HG02870 (cell line): ENCODE measurements around the gene TNS4.

Experiments used
- ATAC-seq: cut with Tn5 transposase; IDR thresholded peaks from one replicate; pipeline ENCODE4 v1.9.1; 2021; ENCODE audit warnings: mild to moderate bottlenecking, moderate library complexity; ENCODE audit not compliant: unreplicated experiment

TNS4 gene

DNA sequence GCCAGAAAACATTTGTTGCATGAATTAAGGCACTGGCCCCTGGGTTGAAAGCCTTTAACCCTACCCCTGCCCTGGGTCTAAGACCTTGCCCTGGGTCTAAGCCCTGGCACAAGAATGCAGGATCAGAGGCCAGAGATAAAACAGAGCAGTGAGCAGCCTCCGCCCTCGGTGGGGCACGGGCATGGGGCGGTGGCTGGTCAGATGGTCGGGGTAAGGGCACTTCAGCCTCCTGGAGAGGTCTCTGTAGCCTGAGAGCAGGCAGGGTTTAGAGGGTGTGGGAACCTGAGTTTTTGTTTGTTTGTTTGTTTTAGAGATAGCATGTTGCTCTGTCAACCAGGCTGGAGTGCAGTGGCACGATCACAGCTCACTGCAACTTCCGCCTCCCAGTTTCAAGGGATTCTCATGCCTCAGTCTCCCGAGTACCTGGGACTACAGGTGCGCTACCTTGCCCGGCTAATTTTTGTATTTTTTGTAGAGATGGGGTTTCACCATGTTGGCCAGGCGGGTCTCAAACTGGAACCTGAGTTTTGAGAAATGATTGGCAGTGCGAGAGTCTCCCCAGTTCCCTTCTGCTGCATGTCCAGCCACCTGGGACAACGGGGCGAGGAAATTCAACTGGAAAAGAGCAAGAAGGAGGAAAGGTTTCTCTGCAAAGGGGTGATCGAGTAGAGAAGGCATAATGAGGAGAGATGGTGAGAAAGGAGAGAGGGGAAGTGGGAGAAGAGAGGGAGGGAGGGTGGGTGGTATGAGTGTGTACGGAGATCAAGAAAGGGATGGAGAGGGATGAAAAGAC is 27.7 kb downstream of the TNS4 start:
- ATAC-seq = no peak

DNA sequence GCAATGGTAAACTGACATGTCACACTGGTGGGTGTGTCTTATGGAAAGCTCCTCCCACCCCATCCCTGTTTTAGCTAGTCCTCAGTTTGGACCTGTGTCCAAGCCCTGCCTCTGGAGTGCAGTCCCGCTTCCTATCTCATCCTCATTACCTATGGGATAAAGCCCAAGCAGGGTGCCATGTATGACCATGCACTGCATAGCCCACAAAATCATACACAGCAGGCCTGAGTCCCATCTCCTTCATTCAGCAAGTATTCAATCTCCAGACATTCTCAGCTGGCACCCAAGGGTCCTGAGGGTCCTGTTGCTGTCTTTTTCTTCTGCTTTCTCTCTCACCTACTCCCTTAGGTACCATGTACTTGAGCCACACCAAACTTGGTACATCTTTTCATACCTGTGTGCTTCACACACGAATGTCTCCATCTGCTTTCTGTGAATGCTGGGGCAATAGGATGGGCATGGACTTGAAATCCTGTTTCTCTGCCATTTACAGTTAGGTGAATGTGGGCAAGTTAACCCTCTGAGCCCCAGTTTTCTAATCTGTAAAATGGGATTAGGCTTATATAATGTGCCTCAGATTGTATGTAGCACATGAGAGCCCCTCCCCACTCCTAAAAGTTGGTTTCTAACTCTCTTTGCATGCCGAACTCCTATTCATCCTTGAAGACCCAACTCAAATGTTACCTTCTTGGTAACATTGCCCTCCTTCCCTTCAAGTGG is 28.5 kb downstream of the TNS4 start:
- ATAC-seq = no peak

- ATAC-seq = no peak
Observed at GRCh38 chr17:40471846-40472732, 29.3 kb downstream of the TNS4 start.

DNA sequence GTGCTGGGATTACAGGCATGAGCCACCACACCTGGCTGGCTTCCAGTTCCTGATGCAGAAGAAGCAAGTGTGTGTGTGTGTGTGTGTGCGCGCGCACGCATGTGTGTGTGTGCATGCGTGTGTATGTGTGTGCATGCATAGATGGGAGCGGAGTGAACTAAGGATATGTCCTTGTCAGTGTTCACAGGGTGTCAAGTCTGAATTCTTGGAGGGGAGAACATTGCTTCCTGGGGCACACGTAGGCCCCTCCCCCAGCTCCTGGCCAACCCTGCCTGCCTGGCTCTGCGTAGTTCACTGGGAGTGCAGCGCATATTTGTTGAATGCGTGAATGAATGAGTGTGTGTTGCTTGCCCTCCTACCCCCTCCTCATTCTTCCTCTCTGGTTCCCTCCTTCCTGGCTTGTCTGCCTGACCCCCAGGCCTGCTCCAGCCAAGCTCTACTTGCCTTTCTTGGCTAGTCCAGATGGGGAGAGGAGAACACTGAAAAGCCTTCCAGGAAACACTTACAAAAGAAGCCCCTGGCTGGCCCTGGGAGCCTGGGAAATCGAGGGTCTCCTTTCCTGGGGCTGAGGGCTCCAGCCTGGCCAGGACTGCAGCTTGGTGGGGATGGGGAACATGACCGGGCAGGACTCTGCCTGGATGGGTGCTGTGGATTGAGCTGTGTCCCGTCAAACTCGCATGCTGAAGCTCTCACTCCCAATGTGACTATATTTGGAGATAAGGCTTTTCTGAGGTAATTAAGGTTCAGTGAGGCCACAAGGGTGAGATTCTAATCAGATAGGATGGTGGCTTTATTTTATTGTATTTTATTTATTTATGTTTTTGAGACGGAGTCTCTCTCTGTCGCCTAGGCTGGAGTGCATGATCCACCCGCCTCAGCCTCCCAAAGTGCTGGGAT is 30.2 kb downstream of the TNS4 start:
- no peak for ATAC-seq

DNA sequence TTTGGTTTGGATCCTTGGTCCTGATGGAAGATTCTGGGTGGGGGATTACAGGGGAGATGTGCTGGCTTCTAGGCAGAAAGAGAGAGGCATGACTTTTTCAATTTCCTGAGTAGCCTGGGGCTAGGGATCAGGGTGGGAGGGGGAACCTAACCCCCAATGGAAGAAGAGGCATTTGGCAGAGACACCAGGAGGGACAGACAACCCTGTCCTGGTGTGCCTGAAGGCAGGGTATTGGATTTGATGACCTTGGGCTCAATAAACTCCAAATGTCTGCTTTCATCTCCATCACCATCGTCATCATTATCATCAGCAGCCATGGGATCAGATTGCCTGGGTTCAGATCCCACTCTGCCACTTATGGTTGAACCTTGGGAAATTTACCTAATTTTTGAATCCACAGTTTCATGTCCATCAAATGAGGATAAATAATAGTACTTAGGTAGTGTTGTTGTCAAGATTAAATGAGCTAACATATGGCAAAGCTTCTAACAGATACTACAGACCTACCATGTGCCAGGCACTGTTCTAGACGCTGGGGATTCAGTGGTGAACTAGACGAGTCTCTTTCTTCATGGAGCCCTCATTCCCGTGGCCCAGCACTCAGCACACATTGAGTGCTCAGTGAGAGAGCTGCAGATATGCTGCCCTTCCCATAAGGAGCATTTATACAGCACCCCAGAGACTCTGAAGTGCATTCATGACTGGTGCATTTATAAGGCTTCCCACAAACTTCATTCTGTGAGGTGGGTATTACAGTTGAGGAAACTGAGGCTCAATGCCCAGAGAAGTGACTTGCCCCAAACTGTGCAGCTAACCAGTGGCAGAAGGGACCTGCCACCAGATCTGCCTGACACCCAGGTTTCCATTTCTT is 31.4 kb downstream of the TNS4 start:
- no peak for ATAC-seq

DNA sequence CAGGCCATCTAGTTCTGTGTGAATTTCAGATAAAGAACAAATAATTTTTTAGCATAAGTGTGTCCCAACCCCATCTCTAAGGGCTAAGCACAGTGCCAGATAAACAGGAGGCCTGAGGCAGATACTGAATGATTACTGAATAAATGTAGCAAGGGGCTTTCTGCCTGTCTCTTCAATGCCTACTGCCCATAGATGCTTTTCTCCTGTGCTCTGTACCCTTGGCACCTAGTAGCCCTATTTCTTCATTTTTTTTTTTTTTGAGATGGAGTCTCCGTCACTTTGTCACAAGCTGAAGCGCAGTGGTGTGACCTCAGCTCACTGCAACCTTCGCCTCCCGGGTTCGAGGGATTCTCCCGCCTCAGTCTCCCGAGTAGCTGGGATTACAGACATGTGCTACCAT is 32.9 kb downstream of the TNS4 start:
- ATAC-seq = no peak

DNA sequence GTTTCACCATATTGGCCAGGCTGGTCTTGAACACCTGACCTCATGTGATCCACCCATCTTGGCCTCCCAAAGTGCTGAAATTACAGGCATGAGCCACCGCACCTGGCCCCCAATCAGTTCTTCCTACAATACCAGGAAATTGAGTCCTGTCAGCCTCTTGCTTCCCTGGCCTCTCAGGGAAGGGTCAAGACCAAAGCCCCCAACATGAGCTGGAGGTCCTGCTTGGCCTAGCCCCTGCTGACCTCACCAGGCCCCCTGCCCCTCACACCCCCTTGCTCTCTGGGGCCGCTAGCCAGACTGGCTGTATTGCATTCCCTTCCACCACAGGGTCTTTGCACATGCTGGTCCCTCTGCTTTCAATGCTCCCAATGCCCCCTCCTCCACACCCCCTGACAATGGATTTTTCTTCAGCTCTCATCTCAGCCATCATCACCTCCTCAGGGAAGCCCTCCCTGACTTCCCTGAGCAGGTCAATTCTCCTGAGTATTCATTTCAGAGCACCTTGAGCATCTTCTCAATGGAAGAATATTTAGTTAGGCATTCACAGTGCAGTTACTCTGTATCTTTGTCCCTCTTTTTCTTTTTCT is 34.0 kb downstream of the TNS4 start:
- no peak for ATAC-seq

DNA sequence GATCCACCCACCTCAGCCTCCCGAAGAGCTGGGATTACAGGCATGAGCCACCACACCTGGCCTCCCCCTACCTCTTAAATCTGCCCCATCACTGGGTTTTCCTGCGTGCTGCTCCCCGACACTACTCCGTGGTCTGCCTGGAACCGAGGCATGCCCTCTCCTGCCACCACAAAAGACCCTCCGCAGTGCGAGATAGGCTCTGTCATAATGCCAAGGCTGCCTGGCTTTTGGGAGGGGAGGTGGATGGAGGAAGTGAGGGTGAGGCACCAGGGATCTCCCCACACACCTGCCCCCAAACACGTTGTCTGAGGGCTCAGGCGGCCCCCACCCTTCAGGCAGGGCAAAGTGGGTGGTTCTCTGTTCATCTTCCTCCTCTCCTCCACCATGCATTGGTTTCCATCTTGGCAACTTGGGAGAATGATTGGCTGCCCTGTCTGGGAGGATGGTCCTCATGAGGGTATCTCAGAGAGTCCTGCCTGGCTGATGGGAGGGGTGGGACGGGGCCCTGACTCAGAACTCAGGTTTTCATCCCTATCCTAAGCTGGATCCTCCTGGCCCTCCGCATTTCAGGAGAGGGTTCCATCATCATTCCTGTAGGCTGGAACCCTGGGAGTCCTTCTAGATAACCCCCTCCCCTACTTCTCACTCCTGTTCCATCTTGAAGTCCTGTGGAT is 35.0 kb downstream of the TNS4 start:
- ATAC-seq = no peak

- no peak for ATAC-seq
Observed at GRCh38 chr17:40464392-40464855, 37.0 kb downstream of the TNS4 start.

GRCh38 chr17:40463122-40463550 is 38.3 kb downstream of the TNS4 start:
- no peak for ATAC-seq

GRCh38 chr17:40462343-40463121 is 38.9 kb downstream of the TNS4 start:
- ATAC-seq = no peak

DNA sequence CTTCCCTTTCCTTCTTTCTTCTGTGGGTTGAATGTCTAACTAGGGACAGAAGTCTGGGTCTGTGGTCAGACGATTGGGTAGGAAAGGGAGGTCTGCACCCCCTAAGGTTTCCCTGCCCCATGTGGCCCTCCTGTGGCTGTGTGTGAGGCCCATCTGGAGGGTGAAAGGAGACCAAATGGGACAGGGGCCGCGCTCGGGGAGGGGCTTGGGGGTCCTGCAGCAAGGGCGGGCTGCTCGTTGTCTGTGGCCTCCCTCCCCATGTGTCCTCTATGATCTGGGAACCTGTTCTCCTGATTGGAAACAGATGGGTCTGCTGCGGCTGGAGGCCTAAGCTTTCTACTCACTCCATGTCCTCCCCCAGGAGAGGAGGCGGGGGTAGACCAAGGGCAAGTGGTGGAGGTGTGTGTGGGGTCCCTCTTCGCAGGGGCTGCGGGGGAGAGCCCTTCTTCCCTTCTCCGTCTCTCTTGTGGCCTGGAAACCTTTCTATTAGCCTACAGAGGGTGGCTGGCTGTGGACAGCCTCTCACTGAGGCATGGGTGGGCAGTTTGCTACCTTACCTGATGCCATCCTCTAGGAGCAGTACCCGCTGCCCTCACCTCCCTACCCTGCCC is 39.6 kb downstream of the TNS4 start:
- ATAC-seq = no peak

DNA sequence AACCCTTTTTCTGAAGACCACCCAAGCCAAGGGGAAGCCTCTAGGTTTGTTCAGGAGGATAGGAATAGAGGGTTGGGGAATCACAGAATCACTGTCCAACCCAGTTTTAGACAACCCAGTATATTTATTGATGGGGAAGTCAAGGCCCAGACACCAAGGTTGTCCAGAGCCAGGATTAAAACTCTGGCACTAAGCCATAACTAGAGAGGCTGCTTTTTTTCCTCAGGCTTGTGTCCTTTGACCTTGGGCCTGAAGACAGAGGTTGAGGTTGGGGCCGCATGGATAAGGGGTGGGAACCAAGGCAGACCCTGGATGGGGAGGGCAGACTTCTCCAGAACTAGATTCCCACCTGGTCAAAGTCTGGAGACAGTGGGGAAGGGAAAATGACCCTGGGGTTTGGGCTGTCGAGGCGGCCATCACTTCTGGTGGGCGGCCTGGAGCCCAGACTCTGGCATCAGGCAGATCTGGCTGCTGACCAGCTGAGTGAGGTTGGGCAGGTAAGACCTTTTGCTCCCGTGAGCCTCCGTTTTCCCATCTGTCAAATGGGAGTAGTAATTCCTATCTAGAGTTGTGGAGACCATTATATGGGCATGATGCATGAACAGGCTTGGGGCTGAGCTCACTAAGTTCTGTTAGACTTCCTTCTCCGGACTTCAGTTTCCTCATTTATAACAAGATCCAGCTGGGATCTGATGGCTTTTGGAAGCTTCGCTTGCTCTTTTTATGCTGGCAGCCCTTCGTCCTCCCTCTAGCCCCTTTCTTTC is 40.3 kb downstream of the TNS4 start:
- ATAC-seq = no peak

DNA sequence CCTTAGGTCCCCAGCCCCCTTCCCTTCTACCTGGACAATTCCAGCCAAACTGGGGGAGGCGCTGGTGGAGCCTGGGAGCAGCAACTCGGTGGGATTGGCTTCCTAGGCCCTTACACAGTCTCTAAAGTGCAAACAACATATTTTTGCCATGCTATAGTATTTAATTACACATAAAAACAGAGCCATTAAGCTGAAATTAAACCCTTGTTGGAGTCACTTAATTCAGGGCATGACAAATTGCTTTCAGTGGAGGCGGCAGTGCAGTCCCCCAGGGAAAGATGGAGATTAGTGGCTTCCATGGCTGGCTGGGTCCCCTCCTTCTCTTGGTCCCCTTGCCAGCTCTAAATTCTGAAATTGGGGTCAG is 40.8 kb downstream of the TNS4 start:
- ATAC-seq = no peak

DNA sequence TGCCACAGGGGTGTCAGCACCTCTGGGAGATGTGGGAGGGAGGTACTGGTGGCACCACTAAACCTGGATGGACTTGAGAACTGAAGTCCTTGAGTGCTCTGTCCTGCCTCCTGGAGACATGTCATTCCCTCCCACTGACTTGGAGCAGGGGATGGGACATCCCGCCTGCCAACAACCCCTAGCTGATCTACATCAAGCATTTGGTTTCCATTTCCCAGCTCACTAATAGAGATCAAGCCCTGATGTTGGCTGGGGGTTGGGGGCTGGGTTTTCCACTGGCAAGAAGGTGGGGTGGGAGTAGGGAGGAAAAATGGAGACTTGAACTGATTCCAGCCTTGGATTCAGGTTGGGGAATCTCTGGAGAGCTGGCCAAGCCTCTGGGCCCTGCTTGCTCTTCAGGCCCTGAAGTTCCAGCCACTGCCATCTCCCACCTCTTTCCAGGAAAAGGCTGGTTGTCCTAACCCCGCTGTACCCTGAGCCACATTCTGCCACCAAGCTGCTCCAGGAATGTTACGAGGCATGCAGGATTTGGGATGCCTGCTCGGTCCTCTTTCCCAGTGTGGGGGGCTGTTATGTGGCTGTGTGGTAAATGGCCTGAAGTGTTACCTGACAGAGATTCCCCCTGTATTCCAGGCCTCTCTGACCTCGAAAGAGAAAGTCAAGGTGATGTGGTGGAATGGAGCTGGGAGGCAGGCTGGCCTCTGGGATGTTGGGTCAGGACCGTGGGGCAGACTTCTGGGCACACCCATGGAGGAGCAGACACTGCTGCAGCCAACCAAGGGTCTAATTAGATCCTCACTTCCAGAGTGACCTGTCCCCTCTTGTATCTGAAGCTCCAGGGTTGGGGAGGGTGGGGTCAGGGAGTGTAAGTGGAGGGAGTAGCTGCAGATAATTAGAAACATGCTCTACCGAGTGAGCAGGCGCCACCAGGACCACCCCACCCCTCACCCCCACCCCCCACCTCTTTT is 41.5 kb downstream of the TNS4 start:
- ATAC-seq = no peak
